Activated T-helper 1 cell treated with anti-CD3 and anti-CD28 coated beads, Interleukin-12 subunit alpha, Interleukin-12 subunit beta, Interleukin-2, Interleukin-4 antibody, amounts not matched to agents 30 ng/mL and 10 ng/mL and 1 ng/mL, durations not matched to agents 14 hours and 24 hours and 36 hours (primary cell): ENCODE measurements around the gene GATB. TPM values are rescaled to one million over a fixed set of nuclear protein-coding genes. Genes with fewer than 3 reads are reported as not detected.

Source experiments
- DNase-seq: peaks from one replicate; pipeline ENCODE4 v3.0.0; 2021; ENCODE audit warnings: low spot score
- H3K27ac Mint-ChIP-seq: one replicate; pipeline ENCODE4 v1.8.0; 2021; ENCODE audit warnings: mild to moderate bottlenecking, mixed read lengths
- H3K27me3 Mint-ChIP-seq: one replicate; pipeline ENCODE4 v1.8.0; 2022; ENCODE audit warnings: mild to moderate bottlenecking, moderate library complexity, mixed read lengths; ENCODE audit not compliant: insufficient read depth
- H3K36me3 Mint-ChIP-seq: one replicate; pipeline ENCODE4 v1.8.0; 2021; ENCODE audit warnings: low read depth, mixed read lengths
- H3K4me1 Mint-ChIP-seq: one replicate; pipeline ENCODE4 v1.8.0; 2021; ENCODE audit warnings: low read depth, mixed read lengths
- H3K4me3 Mint-ChIP-seq: one replicate; pipeline ENCODE4 v1.8.0; 2021; ENCODE audit warnings: mild to moderate bottlenecking, moderate library complexity, mixed read lengths
- H3K9me3 Mint-ChIP-seq: one replicate; pipeline ENCODE4 v1.8.0; 2021; ENCODE audit warnings: mixed read lengths
- intact Hi-C: fragments of 100-400 bp; cut with micrococcal nuclease; formaldehyde crosslinking; loops from one replicate; pipeline ENCODE4 v1.15.1; 2024
- total RNA-seq: library from RNA; stranded (reverse); gene quantifications from 2 replicates; pipeline ENCODE4 v1.2.3, GENCODE V29; 2022

Gene GATB
- total RNA-seq, 1 donor from 2014 or later, result 16.1 TPM

DNA sequence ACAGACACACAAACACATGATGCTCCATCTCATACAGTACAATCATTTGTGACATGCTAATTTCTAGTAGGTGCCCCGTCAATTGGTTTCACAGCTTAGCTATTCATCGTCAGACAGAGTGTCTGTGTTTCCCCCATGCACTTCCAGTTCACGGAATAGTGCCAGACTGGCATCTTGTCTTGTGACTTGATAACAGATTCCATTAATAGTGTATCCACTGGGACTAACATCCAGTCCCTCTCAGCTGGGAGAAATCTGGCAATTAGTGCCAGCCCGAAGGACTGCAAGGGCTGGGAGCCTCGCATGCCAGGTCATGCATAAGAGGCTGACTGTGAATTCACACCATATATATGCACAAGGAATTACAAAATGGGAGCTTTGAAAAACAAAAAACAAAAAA lies 20.2 kb upstream of the GATB start:
- intact Hi-C loops, result no loop called here
- Mint-ChIP-seq H3K4me1 (no peaks in the 10 kb centered on the region), H3K36me3 (no peaks in the 10 kb centered on the region), H3K9me3 (no peaks in the 10 kb centered on the region), H3K4me3 (no peak overlapping the region), H3K27me3 (peaks cover 13% of the 10 kb centered on the region), H3K27ac (no peak overlapping the region)
- DNase-seq, result no peak

DNA sequence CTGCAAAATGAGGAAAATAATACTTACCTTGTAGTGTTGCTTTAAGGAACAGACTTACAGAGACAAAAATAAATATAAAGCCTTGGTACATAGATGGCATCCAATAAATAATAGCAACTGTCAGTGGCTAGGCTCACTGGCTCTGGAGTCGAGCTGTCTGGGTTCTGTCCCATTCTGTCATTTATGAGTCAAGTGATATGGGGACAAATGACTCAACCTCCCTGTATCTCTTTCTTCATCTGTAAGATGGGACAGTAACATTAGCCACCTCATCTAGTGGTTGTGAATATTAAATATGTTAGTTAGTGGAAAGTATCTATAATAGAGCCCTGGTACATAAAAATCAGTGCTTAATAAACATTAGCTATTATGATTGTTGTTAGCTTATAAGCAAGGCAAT lies 16.7 kb upstream of the GATB start:
- Mint-ChIP-seq H3K27me3 (peaks cover 15% of the 10 kb centered on the region), H3K4me1 (no peaks in the 10 kb centered on the region), H3K4me3 (no peak overlapping the region), H3K9me3 (peaks cover 9% of the 10 kb centered on the region), H3K36me3 (no peaks in the 10 kb centered on the region), H3K27ac (no peak overlapping the region)
- no peak for DNase-seq
- intact Hi-C loops, result no loop called here

- DNase-seq, result no peak
- Mint-ChIP-seq H3K36me3 (no peaks in the 10 kb centered on the region), H3K4me1 (no peaks in the 10 kb centered on the region), H3K4me3 (no peak overlapping the region), H3K9me3 (peaks cover 9% of the 10 kb centered on the region), H3K27me3 (peaks cover 22% of the 10 kb centered on the region), H3K27ac (no peak overlapping the region)
- intact Hi-C loops, result no loop called here
Measured at GRCh38 chr4:151774324-151774723, 13.5 kb upstream of the GATB start.

DNA sequence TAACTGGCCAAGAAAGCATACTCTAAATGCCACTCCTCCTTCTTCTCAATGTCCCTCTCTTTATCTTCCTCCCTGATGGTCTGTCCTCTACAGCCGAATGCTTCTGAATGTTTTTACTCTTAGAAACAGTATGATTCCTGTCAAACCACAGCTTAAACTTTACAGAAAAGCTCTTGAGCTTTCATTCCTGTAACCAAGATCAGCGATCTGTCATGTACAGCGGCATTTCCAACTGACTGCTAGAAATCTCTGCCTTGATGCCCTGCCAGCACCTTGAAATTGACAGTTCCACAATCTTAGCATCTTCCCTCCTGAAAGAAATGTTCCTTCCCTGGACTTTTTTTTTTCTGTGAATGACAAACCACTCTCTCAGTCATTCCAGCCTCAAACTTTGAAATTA lies 11.5 kb upstream of the GATB start:
- Mint-ChIP-seq H3K36me3 (no peaks in the 10 kb centered on the region), H3K27me3 (peaks cover 19% of the 10 kb centered on the region), H3K27ac (no peak overlapping the region), H3K4me1 (no peaks in the 10 kb centered on the region), H3K4me3 (no peak overlapping the region), H3K9me3 (peaks cover 9% of the 10 kb centered on the region)
- no peak for DNase-seq
- intact Hi-C loops, result no loop called here

- no peak overlapping the region for H3K4me3 Mint-ChIP-seq
- intact Hi-C loops, result no loop called here
- peaks cover 9% of the 10 kb centered on the region for H3K9me3 Mint-ChIP-seq
- no peaks in the 10 kb centered on the region for H3K4me1 Mint-ChIP-seq
- H3K36me3 Mint-ChIP-seq, result no peaks in the 10 kb centered on the region
- no peak overlapping the region for H3K27ac Mint-ChIP-seq
- no peak for DNase-seq
- H3K27me3 Mint-ChIP-seq, result peaks cover 18% of the 10 kb centered on the region
Measured at GRCh38 chr4:151771664-151772063, 10.9 kb upstream of the GATB start.

GRCh38 chr4:151770154-151770553 lies 9.3 kb upstream of the GATB start:
- Mint-ChIP-seq H3K9me3 (peaks cover 9% of the 10 kb centered on the region), H3K4me1 (no peaks in the 10 kb centered on the region), H3K36me3 (no peaks in the 10 kb centered on the region), H3K27ac (no peak overlapping the region), H3K27me3 (peaks cover 12% of the 10 kb centered on the region), H3K4me3 (no peak overlapping the region)
- no peak for DNase-seq
- intact Hi-C loops, result no loop called here

GRCh38 chr4:151768835-151769234 lies 8.0 kb upstream of the GATB start:
- H3K27ac Mint-ChIP-seq, result no peak overlapping the region
- no peaks in the 10 kb centered on the region for H3K36me3 Mint-ChIP-seq
- intact Hi-C loops, result loop anchor here (5.0 to 10.0 kb wide), 2 partner anchors 336 to 1507 kb away; no protein-coding TSS in a partner anchor
- no peak for DNase-seq
- no peaks in the 10 kb centered on the region for H3K9me3 Mint-ChIP-seq
- H3K4me1 Mint-ChIP-seq, result no peaks in the 10 kb centered on the region
- H3K4me3 Mint-ChIP-seq, result no peak overlapping the region
- peaks cover 19% of the 10 kb centered on the region for H3K27me3 Mint-ChIP-seq

- H3K27me3 Mint-ChIP-seq, result peaks cover 12% of the 10 kb centered on the region
- no peak overlapping the region for H3K27ac Mint-ChIP-seq
- intact Hi-C loops, result loop anchor here (5.0 to 10.0 kb wide), 2 partner anchors 338 to 1504 kb away; no protein-coding TSS in a partner anchor
- H3K4me1 Mint-ChIP-seq, result peaks cover 2% of the 10 kb centered on the region
- no peak for DNase-seq
- no peak overlapping the region for H3K4me3 Mint-ChIP-seq
- H3K9me3 Mint-ChIP-seq, result no peaks in the 10 kb centered on the region
- H3K36me3 Mint-ChIP-seq, result no peaks in the 10 kb centered on the region
Measured at GRCh38 chr4:151766691-151767090, 5.9 kb upstream of the GATB start.

DNA sequence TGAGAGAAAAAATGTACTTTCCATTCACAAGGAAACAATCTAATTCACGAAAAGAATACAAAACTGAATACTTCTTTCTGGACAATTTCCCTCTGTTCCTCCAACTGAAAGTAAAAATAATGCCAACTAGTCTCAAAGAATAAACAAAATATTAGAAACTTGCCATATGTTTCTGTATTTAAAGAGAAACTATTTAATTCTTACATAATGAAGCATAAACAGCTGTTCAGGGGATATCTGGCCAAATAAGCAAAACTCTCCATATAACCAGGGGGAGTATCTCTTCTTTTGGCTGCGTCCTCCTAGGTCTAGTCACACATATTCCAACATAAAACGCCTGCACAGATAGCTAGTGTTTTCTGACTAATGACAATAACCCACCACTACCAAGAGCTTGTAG lies 805 bp downstream of the GATB start:
- Mint-ChIP-seq H3K4me3 (peak overlapping the region; percentile 98), H3K27me3 (peaks cover 6% of the 10 kb centered on the region), H3K27ac (no peak overlapping the region), H3K9me3 (peaks cover 3% of the 10 kb centered on the region), H3K36me3 (peaks cover 5% of the 10 kb centered on the region), H3K4me1 (peaks cover 21% of the 10 kb centered on the region)
- intact Hi-C loops, result loop anchor here (1.0 to 10.0 kb wide), 6 partner anchors 345 to 792 kb away; no protein-coding TSS in a partner anchor
- no peak for DNase-seq

- H3K27me3 Mint-ChIP-seq, result no peaks in the 10 kb centered on the region
Measured at GRCh38 chr4:151753056-151753455, 7.8 kb downstream of the GATB start.

GRCh38 chr4:151750156-151750555 lies 10.7 kb downstream of the GATB start:
- no peak overlapping the region for H3K27ac Mint-ChIP-seq
- intact Hi-C loops, result loop anchor here (10.0 kb wide), 1 partner anchor 735 kb away; the partner anchor contains the start of gene LRBA
- peaks cover 13% of the 10 kb centered on the region for H3K36me3 Mint-ChIP-seq
- no peaks in the 10 kb centered on the region for H3K27me3 Mint-ChIP-seq
- no peak overlapping the region for H3K4me3 Mint-ChIP-seq
- peaks cover 18% of the 10 kb centered on the region for H3K4me1 Mint-ChIP-seq
- no peak for DNase-seq
- no peaks in the 10 kb centered on the region for H3K9me3 Mint-ChIP-seq

More at GRCh38 chr4:151753056-151753455, 7.8 kb downstream of the GATB start:
- no peaks in the 10 kb centered on the region for H3K9me3 Mint-ChIP-seq
- H3K4me1 Mint-ChIP-seq, result peaks cover 18% of the 10 kb centered on the region
- no peak overlapping the region for H3K4me3 Mint-ChIP-seq
- intact Hi-C loops, result loop anchor here (2.0 to 10.0 kb wide), 2 partner anchors 52 to 738 kb away; partner anchors contain the start of gene LRBA
- peak overlapping the region; percentile 18 for H3K27ac Mint-ChIP-seq
- H3K36me3 Mint-ChIP-seq, result peaks cover 15% of the 10 kb centered on the region
- DNase-seq, result no peak

GRCh38 chr4:151745481-151746231 lies 15.2 kb downstream of the GATB start:
- no peak for DNase-seq
- intact Hi-C loops, result no loop called here
- Mint-ChIP-seq H3K27ac (no peak overlapping the region), H3K4me1 (peaks cover 7% of the 10 kb centered on the region), H3K27me3 (no peaks in the 10 kb centered on the region), H3K4me3 (no peak overlapping the region), H3K36me3 (no peaks in the 10 kb centered on the region), H3K9me3 (no peaks in the 10 kb centered on the region)

DNA sequence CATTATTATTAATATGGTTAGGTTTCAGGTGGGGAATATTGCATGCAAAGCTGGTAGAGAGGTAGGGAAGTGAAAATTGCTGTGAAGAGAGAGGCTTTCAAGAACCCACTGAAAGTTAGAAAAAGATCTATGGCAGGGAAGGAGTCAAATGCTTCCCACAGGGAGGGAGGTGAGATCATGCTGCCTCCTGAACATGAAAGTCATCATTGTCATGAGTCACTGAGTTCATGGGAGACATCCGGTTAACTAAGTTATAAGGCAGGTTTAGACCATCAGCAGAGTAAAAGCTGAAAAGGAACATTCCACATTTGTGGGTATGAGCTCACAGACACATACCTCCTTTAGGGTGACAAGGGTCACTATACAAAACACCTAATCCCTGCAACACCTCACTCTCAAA lies 16.2 kb downstream of the GATB start:
- H3K36me3 Mint-ChIP-seq, result no peaks in the 10 kb centered on the region
- no peak overlapping the region for H3K27ac Mint-ChIP-seq
- no peak for DNase-seq
- intact Hi-C loops, result no loop called here
- H3K27me3 Mint-ChIP-seq, result no peaks in the 10 kb centered on the region
- peaks cover 7% of the 10 kb centered on the region for H3K4me1 Mint-ChIP-seq
- H3K9me3 Mint-ChIP-seq, result no peaks in the 10 kb centered on the region
- no peak overlapping the region for H3K4me3 Mint-ChIP-seq
